NCI-H226 (cell line): ENCODE data around the gene LPCAT3.

Source experiments
- DNase-seq: peaks from one replicate; pipeline ENCODE4 v3.0.0-alpha.2; 2015

LPCAT3 gene

DNA sequence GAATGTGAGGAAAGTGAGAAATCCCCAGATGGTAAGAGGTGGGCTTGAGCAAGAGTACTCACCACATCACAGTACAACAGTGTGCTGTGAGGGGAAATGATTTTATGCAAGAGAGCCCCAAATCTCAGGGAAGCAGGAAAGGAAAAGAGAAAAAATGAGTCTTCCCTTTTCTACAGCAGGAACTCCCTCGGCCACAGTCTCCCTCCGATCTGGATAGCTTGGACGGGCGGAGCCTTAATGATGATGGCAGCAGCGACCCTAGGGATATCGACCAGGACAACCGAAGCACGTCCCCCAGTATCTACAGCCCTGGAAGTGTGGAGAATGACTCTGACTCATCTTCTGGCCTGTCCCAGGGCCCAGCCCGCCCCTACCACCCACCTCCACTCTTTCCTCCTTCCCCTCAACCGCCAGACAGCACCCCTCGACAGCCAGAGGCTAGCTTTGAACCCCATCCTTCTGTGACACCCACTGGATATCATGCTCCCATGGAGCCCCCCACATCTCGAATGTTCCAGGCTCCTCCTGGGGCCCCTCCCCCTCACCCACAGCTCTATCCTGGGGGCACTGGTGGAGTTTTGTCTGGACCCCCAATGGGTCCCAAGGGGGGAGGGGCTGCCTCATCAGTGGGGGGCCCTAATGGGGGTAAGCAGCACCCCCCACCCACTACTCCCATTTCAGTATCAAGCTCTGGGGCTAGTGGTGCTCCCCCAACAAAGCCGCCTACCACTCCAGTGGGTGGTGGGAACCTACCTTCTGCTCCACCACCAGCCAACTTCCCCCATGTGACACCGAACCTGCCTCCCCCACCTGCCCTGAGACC, 82.7 kb downstream of the LPCAT3 start:
- no peak for DNase-seq

DNA sequence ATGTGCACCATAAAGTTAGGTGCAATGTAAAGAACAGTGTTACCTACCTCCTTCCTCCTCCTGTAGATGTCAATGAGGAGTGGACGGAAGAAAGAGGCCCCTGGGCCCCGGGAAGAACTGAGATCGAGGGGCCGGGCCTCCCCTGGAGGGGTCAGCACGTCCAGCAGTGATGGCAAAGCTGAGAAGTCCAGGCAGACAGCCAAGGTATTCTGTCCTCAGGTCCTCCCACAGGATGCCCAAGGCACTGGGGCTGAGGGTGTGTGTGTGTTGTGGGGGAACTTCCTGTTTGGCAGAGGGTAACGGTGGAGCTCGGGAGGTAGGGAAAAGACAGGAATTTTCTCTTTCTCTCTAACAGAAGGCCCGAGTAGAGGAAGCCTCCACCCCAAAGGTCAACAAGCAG, 84.2 kb downstream of the LPCAT3 start:
- peak; percentile 86 for DNase-seq

DNA sequence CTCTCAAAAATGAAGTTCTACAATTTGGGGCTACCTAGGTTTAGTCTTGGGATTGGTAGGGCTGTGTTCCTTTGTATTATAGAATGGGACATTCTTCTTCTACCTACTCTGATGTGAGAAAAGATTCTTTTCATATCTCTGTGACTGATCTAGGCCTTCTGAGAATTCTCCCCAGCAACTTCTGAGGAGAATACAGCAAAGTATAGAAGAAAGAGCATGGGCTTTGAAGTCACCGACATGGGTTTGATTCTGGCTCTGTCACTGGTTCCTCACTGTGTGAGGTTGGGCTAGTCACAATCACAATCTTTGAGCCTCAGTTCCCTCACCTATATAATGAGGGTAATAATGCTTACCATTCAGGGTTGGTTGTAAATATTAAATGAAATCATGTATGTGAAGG, 85.5 kb downstream of the LPCAT3 start:
- no peak for DNase-seq

DNA sequence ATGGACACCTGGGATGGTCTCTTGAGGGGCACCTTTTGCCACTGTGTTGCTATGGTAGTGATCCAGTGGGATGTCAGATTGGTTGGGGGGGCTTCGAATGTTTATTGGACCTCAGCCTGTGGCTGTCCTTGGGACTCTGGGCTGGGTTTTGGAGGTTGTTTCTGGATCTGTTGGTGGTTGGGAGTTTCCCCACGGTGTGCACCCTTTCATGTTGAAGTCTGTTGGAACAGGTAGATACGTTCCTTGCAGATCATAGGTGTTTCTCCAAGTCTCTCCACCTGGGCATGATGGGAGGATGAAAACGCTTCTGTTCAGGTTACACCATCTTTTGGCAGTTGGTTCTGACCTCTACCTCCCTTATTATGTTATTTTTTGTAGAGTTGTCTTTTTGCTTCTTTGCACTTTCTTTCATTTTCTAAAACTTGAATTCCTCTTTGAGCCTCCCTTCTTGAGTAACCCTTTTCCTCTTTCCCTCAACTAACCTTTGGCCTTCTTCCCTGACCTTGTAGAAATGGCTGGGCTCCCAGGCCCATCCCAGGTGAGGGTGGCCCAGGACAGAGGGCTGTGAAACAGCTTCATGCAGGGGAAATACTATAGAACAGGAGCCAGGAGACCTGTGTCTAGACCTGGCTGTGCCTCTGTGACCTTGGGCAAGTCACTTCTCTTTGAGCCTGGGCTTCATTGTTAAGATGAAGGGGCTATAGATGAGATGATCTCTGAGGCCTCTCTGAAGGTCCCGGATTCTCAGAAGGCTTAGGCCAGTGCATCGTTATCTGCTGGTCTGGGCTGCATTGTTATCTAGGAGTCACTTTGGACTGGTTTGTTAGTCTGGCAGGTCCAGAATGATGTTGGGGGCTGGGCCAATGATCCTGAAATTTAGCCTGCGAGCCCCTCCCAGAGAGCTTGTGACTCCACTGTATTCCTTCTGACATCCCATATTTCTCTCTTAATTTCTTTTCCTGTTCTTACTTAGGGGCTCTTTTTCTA, 88.5 kb downstream of the LPCAT3 start:
- DNase-seq, result no peak

DNA sequence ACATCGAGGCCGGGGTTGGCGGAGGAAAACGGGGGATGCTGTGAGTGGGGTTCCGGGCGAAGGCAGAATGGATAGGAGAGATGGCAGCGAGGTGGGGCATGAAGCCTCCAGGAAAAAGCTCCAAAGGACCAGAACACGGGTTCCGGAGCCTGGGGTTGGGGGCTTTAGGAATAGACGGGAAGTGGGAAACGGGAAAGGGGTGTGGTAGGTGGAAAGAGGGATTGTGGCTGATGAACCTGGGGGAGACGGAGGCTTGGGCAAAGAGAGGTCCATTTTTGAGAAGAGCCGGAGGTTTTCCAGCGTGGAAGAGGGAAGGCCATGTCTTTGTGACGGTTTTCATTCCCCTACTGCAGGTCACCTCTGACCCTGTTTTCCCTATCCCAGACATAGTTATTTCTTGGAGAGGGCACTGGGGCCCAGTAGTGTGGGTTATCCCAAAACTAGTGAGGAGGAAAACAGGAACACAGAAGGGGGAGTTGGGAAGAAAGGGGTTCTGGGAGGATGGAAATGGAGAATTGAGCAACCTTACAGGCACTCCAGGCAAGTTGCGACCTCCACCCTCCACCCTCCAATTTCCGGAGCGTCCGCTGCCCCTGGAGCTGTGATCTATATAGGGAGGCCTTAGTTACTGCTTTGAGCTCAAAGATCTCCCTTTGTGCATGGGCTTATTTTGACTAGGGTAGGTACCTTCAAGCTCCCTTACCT, 89.4 kb downstream of the LPCAT3 start:
- no peak for DNase-seq

DNA sequence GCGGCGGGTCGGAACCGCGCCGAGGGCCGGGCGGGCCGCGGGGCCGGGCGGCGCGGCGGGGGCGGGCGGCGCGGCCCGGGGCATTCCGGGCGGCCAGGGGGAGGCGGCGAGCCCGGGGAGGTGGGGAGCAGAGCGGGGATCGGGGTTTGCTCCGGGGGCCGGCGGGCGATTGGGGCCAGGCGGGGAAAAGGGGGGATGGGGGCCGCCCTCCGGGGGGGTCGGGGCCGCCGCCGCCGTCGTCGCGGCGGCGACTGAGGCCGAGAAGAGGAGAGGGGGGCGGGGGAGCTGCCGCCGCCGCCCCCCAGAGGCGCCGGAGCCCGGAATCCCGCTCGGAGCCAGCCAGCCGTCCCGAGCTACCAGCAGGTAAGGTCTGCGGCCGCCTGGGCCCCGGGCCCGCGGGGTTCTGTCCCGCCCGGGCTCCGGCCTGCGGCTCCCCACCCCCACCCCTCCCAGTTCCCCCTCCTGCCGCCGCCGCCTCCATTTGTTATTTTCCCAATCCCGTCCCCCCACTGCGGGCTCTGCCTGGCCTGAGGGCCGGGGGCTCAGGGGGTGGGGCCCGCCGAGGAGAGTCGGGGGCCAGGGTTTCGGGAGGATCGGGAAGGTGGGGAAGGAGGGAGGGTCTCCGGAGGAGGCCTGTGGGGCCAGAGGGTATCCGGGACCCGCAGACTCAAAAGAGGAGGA, 90.1 kb downstream of the LPCAT3 start:
- no peak for DNase-seq

DNA sequence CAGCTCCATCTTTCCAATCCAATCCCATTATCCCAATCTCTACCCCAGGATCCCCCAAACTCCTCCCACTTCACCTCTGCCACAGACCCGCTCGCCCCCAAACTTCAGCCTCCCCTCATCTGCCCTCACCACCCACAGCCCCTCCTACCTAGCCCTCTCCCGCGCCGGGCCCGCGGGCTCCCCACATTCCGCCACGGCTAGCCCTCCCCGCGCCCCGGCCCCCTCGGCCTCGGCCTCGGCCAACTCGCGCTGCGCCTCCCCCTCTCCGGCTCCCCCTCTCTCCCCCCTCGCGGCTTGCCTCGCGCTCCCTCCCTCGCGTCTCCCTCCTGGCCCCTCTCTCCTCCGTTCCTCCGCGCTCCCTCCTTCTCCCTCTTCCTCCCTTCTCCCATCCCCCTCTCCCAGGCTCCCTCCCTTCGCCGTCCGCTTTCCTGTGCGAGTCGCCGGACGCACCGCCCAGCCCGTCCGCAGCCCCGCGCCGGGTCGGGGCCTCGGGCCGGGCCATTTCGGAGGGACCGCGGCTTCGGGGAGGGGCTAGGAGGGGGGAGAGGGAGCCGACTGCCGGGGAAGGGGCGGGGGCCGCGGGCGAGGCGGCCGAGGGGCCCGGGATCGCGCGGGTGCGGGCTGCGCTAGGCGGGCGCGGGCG, 90.8 kb downstream of the LPCAT3 start, which contains the start of gene ATN1:
ATN1 (plus strand) TSS at position 581 of the 643 bp plus-strand sequence. CDS start 6,043 bp downstream, outside the sequence.
- DNase-seq, result peak; percentile 72
